ENCODE measurements around the gene PPP3CA.

Gene PPP3CA

GRCh38 chr4:100985576-100985975 is 361.8 kb downstream of the PPP3CA start:
- no peak for DNase-seq

- no peak for DNase-seq
These were observed 362.4 kb downstream of the PPP3CA start for GRCh38 chr4:100984901-100985300.

- DNase-seq = no peak
These were observed 363.9 kb downstream of the PPP3CA start for GRCh38 chr4:100983426-100983825.

GRCh38 chr4:100982345-100982744 is 365.0 kb downstream of the PPP3CA start:
- DNase-seq = no peak

GRCh38 chr4:100981447-100982204 is 365.7 kb downstream of the PPP3CA start:
- DNase-seq = no peak

GRCh38 chr4:100979736-100980135 is 367.6 kb downstream of the PPP3CA start:
- no peak for DNase-seq

- no peak for DNase-seq
These were observed 369.5 kb downstream of the PPP3CA start for GRCh38 chr4:100977746-100978397.

GRCh38 chr4:100977274-100977673 is 370.1 kb downstream of the PPP3CA start:
- no peak for DNase-seq
